ENCODE results near the gene ARHGAP35. TPM values are rescaled to one million over a fixed set of nuclear protein-coding genes. Genes with fewer than 3 reads are reported as not detected.
"Not testable (repeated sequence)": the region's sequence is repeated elsewhere in the genome, so short reads cannot be mapped to it uniquely, and the experiment has no call there.

The ARHGAP35 gene
- total RNA-seq, 1 donor from 2014 or later: 57.9 TPM

DNA sequence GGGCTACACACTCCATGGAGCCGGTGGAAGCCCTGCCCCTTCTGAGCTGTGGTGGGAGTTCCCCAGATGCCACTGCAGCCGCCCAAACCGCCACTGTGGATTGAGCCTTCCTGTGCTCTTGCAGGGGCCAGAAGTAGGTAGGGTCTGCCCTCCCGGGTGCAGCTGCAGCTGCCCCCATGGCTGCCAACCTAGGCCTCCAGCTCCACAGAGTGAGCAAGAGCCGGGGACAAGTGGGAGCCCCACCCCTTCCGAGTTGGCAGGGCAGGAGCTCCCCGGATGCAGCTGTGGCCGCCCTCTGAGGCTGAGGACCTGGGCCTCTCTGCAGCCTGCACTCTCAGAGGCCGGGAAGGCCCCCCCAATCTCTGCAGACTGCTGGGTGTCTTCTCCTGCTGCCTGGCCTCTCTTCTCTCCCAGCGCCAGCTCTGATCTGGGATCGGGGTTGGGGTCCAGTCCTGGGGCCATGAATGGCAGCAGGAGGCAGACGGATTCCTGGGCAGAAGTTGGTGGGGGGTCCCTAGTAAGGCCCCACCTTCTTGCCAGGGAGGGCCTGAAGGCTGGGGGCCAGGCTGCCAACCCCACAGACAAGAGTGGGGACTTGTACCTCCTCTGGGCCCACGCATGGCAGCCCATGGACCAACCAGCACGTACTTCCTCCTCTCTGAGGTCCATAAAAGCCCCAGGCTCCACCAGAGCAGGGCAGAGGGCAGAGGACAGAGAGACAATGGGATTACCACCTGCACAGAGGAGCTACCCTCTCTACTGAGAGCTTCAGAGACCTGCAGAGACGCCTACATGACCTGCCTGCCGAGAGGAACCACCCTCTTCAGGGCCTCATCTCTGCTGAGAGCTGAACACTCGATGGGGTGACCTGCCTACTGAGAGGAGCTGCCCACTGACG is 39.0 kb upstream of the ARHGAP35 start:
- H3K79me2 ChIP-seq (ENCODE audit: insufficient read depth, low read length): no peaks in the 10 kb centered on the region
- H3K4me3 ChIP-seq (ENCODE audit: insufficient read depth, low read depth, low read length): no peak overlapping the region
- peaks cover 2% of the 10 kb centered on the region for H3K36me3 Mint-ChIP-seq (ENCODE audit: low read depth, unreplicated experiment)
- no peak for FAIRE-seq
- no peaks in the 10 kb centered on the region for H3K27me3 ChIP-seq (ENCODE audit: insufficient read depth, low read length)
- H3K27ac Mint-ChIP-seq (ENCODE audit: unreplicated experiment): no peak overlapping the region
- H3K9ac ChIP-seq (ENCODE audit: low read length): no peak overlapping the region
- no peak overlapping the region for H3K27ac ChIP-seq (ENCODE audit: low read depth, low read length)
- H3K9me3 ChIP-seq (ENCODE audit: insufficient read depth, low read depth, low read length): no peaks in the 10 kb centered on the region
- H3K4me2 ChIP-seq (ENCODE audit: low read length): no peak overlapping the region
- H4K20me1 ChIP-seq (ENCODE audit: insufficient read depth, low read length): no peaks in the 10 kb centered on the region
- peaks cover 2% of the 10 kb centered on the region for H3K9me3 Mint-ChIP-seq (ENCODE audit: unreplicated experiment)
- DNase-seq (ENCODE audit: low read depth): no peak
- H3K4me1 ChIP-seq (ENCODE audit: insufficient read depth, low read length): no peaks in the 10 kb centered on the region
- H3K27me3 Mint-ChIP-seq (ENCODE audit: low read depth, unreplicated experiment): no peaks in the 10 kb centered on the region
- peaks cover 7% of the 10 kb centered on the region for H3K4me1 Mint-ChIP-seq (ENCODE audit: low read depth, unreplicated experiment)
- H2AFZ ChIP-seq (ENCODE audit: low read depth, low read length): no peak overlapping the region
- H3K4me3 Mint-ChIP-seq (ENCODE audit: unreplicated experiment): no peak overlapping the region
- no peaks in the 10 kb centered on the region for H3K36me3 ChIP-seq (ENCODE audit: insufficient read depth, low read length)
- no peak for TF ChIP-seq EZH2 (IDR thresholded peaks at IDR 0.05; ENCODE audit: insufficient read depth, low read length)
- TF ChIP-seq, protein P1, sequence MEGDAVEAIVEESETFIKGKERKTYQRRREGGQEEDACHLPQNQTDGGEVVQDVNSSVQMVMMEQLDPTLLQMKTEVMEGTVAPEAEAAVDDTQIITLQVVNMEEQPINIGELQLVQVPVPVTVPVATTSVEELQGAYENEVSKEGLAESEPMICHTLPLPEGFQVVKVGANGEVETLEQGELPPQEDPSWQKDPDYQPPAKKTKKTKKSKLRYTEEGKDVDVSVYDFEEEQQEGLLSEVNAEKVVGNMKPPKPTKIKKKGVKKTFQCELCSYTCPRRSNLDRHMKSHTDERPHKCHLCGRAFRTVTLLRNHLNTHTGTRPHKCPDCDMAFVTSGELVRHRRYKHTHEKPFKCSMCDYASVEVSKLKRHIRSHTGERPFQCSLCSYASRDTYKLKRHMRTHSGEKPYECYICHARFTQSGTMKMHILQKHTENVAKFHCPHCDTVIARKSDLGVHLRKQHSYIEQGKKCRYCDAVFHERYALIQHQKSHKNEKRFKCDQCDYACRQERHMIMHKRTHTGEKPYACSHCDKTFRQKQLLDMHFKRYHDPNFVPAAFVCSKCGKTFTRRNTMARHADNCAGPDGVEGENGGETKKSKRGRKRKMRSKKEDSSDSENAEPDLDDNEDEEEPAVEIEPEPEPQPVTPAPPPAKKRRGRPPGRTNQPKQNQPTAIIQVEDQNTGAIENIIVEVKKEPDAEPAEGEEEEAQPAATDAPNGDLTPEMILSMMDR (IDR thresholded peaks at IDR 0.05; ENCODE audit: insufficient read depth, low read depth, low read length): no peak

DNA sequence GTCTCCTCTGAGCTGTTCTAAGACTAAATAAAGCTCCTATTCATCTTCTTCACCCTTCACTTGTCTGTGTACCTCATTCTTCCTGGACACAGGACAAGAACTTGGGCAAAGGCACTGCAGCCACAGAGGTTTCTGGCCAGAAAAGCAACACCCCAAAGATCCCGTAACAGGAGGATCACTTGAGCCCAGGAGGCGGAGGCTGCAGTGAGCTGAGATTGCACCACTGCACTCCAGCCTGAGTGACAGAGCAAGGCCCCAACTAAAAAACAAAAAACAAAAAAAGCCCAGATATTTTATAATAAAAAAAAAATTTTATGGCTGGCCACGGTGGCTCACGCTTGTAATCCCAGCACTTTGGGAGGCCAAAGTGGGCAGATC is 38.4 kb upstream of the ARHGAP35 start:
- not testable (repeated sequence) for H3K4me2 ChIP-seq (ENCODE audit: low read length); H3K36me3 Mint-ChIP-seq (ENCODE audit: low read depth, unreplicated experiment); H4K20me1 ChIP-seq (ENCODE audit: insufficient read depth, low read length); H3K4me3 Mint-ChIP-seq (ENCODE audit: unreplicated experiment); H3K4me1 Mint-ChIP-seq (ENCODE audit: low read depth, unreplicated experiment); DNase-seq (ENCODE audit: low read depth); H3K4me3 ChIP-seq (ENCODE audit: insufficient read depth, low read depth, low read length); FAIRE-seq; H3K4me1 ChIP-seq (ENCODE audit: insufficient read depth, low read length); H3K9me3 Mint-ChIP-seq (ENCODE audit: unreplicated experiment); H3K9me3 ChIP-seq (ENCODE audit: insufficient read depth, low read depth, low read length); H3K27me3 ChIP-seq (ENCODE audit: insufficient read depth, low read length); H2AFZ ChIP-seq (ENCODE audit: low read depth, low read length); H3K27ac ChIP-seq (ENCODE audit: low read depth, low read length); H3K9ac ChIP-seq (ENCODE audit: low read length); H3K27me3 Mint-ChIP-seq (ENCODE audit: low read depth, unreplicated experiment); H3K79me2 ChIP-seq (ENCODE audit: insufficient read depth, low read length); H3K36me3 ChIP-seq (ENCODE audit: insufficient read depth, low read length); H3K27ac Mint-ChIP-seq (ENCODE audit: unreplicated experiment)

DNA sequence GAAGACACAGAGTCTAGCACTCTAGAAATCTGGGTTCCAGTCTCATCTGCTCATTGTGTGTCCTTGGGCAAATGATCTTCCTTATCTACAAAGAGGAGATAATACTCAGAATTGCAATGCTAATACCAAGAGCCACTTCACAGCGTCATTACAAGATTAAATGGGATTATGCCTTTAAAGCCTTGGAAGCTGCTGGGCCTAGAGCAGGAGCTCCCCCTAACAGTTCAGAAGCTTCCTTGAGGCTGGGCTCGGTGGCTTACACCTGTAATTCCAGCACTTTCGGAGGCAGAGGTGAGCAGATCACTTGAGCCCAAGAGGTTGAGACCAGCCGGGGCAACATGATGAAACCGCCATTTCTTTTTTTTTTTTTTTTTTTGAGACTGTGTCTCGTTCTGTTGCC is 37.7 kb upstream of the ARHGAP35 start:
- Histone ChIP-seq H3K79me2 (ENCODE audit: insufficient read depth, low read length) (no peaks in the 10 kb centered on the region), H3K36me3 (ENCODE audit: insufficient read depth, low read length) (no peaks in the 10 kb centered on the region), H3K4me2 (ENCODE audit: low read length) (no peak overlapping the region), H3K9me3 (ENCODE audit: insufficient read depth, low read depth, low read length) (no peaks in the 10 kb centered on the region), H3K4me1 (ENCODE audit: insufficient read depth, low read length) (no peaks in the 10 kb centered on the region), H3K27ac (ENCODE audit: low read depth, low read length) (no peak overlapping the region), H4K20me1 (ENCODE audit: insufficient read depth, low read length) (no peaks in the 10 kb centered on the region), H2AFZ (ENCODE audit: low read depth, low read length) (no peak overlapping the region), H3K27me3 (ENCODE audit: insufficient read depth, low read length) (no peaks in the 10 kb centered on the region), H3K9ac (ENCODE audit: low read length) (no peak overlapping the region), H3K4me3 (ENCODE audit: insufficient read depth, low read depth, low read length) (no peak overlapping the region)
- Mint-ChIP-seq H3K9me3 (ENCODE audit: unreplicated experiment) (peaks cover 2% of the 10 kb centered on the region), H3K4me3 (ENCODE audit: unreplicated experiment) (no peak overlapping the region), H3K27me3 (ENCODE audit: low read depth, unreplicated experiment) (no peaks in the 10 kb centered on the region), H3K36me3 (ENCODE audit: low read depth, unreplicated experiment) (no peaks in the 10 kb centered on the region), H3K27ac (ENCODE audit: unreplicated experiment) (no peak overlapping the region), H3K4me1 (ENCODE audit: low read depth, unreplicated experiment) (peaks cover 7% of the 10 kb centered on the region)
- no peak for TF ChIP-seq EZH2 (IDR thresholded peaks at IDR 0.05; ENCODE audit: insufficient read depth, low read length)
- TF ChIP-seq, protein P1 (IDR thresholded peaks at IDR 0.05; ENCODE audit: insufficient read depth, low read depth, low read length): no peak
- DNase-seq (ENCODE audit: low read depth) (no peak), FAIRE-seq (no peak)

All from astrocyte (in vitro differentiated cells and primary cell).